GM12891 (cell line): ENCODE measurements around the gene JUP.

Source experiments
- DNase-seq: peaks from one replicate; pipeline ENCODE4 v3.0.0; 2011; ENCODE audit warnings: low spot score; ENCODE audit not compliant: insufficient read length
- FAIRE-seq: peaks from 2 replicates; lab custom pipeline; 2011; peaks lifted over from hg19 to GRCh38; lab: Jason Lieb, UNC
- PAX5 ChIP-seq: IDR thresholded peaks from 2 replicates; pipeline ENCODE4 v1.6.1; 2011; ENCODE audit warnings: low read length, moderate library complexity, mild to moderate bottlenecking; ENCODE audit not compliant: insufficient read depth, severe bottlenecking
- POLR2A ChIP-seq: IDR thresholded peaks from 2 replicates; pipeline ENCODE4 v1.6.1; 2011; ENCODE audit warnings: low read depth, low read length, control low read depth
- POLR2AphosphoS5 ChIP-seq: IDR thresholded peaks from 2 replicates; pipeline ENCODE4 v1.6.1; 2011; ENCODE audit warnings: low read depth, low read length, control low read depth
- POU2F2 ChIP-seq: IDR thresholded peaks from 2 replicates; pipeline ENCODE4 v1.6.1; 2011; ENCODE audit warnings: low read depth, mild to moderate bottlenecking, control low read depth, low read length, moderate library complexity
- SPI1 ChIP-seq: IDR thresholded peaks from 2 replicates; pipeline ENCODE4 v1.6.1; 2011; ENCODE audit warnings: low read depth, low read length, control low read depth
- TAF1 ChIP-seq: IDR thresholded peaks from 2 replicates; pipeline ENCODE4 v1.6.1; 2011; ENCODE audit warnings: low read depth, low read length, control low read depth

Gene JUP

GRCh38 chr17:41762391-41762790, 24.1 kb downstream of the JUP start:
- DNase-seq (no peak), FAIRE-seq (no peak)
- TF ChIP-seq TAF1 (no peak), POLR2A (no peak), POU2F2 (no peak), POLR2AphosphoS5 (no peak), PAX5 (no peak), SPI1 (no peak)

- TF ChIP-seq TAF1 (no peak), SPI1 (0 out of 2 replicates have a peak, but pooled peaks have one; percentile 6), POU2F2 (no peak), POLR2AphosphoS5 (no peak), POLR2A (no peak)
- no peak for FAIRE-seq
- no peak for DNase-seq
These were observed 25.6 kb downstream of the JUP start for GRCh38 chr17:41760878-41761277.

- no peak for FAIRE-seq
- TF ChIP-seq SPI1 (no peak), POU2F2 (no peak), POLR2A (no peak), TAF1 (no peak), POLR2AphosphoS5 (no peak), PAX5 (no peak)
These were observed 27.9 kb downstream of the JUP start for GRCh38 chr17:41758601-41759000.

GRCh38 chr17:41754066-41754465, 32.4 kb downstream of the JUP start:
- no peak for FAIRE-seq
- DNase-seq: no peak
- TF ChIP-seq PAX5 (no peak), POLR2AphosphoS5 (no peak), POLR2A (no peak), TAF1 (no peak), SPI1 (no peak)

More at GRCh38 chr17:41758601-41759000, 27.9 kb downstream of the JUP start:
- no peak for DNase-seq

GRCh38 chr17:41751288-41751687, 35.2 kb downstream of the JUP start:
- FAIRE-seq (no peak), DNase-seq (no peak)
- TF ChIP-seq POU2F2 (no peak), POLR2AphosphoS5 (no peak), PAX5 (no peak), SPI1 (no peak)

GRCh38 chr17:41750862-41751261, 35.6 kb downstream of the JUP start:
- TF ChIP-seq POU2F2: no peak
- TF ChIP-seq POLR2A: no peak
- no peak for TF ChIP-seq POLR2AphosphoS5
- no peak for TF ChIP-seq PAX5
- no peak for TF ChIP-seq SPI1
- FAIRE-seq (no peak), DNase-seq (no peak)

GRCh38 chr17:41748275-41748674, 38.2 kb downstream of the JUP start:
- FAIRE-seq (no peak), DNase-seq (no peak)
- no peak for TF ChIP-seq SPI1

GRCh38 chr17:41741709-41742108, 44.8 kb downstream of the JUP start:
- TF ChIP-seq PAX5 (no peak), POU2F2 (no peak), POLR2AphosphoS5 (no peak), SPI1 (no peak), POLR2A (no peak), TAF1 (no peak)
- DNase-seq (no peak), FAIRE-seq (no peak)

GRCh38 chr17:41740506-41740905, 46.0 kb downstream of the JUP start:
- DNase-seq: no peak
- no peak for TF ChIP-seq POLR2AphosphoS5
- no peak for TF ChIP-seq TAF1
- TF ChIP-seq SPI1: no peak
- TF ChIP-seq POLR2A: no peak
- no peak for TF ChIP-seq PAX5
- TF ChIP-seq POU2F2: no peak
- FAIRE-seq: no peak

- no peak for DNase-seq
These were observed 46.7 kb downstream of the JUP start for GRCh38 chr17:41739661-41740352.

GRCh38 chr17:41738801-41739112, 47.8 kb downstream of the JUP start:
- TF ChIP-seq POLR2A: no peak
- TF ChIP-seq POLR2AphosphoS5: no peak
- TF ChIP-seq SPI1: no peak
- DNase-seq (no peak), FAIRE-seq (no peak)

More at GRCh38 chr17:41739661-41740352, 46.7 kb downstream of the JUP start:
- no peak for FAIRE-seq
- TF ChIP-seq SPI1: no peak
- TF ChIP-seq POU2F2: no peak
- TF ChIP-seq POLR2A: no peak
- no peak for TF ChIP-seq TAF1
- TF ChIP-seq PAX5: no peak
